Activated naive CD8-positive, alpha-beta T cell treated with anti-CD3 and anti-CD28 coated beads, Interleukin-2, amount 50 U/mL, for 24 hours (primary cell): ENCODE measurements around the gene GPD1.
"Not testable (repeated sequence)": the region's sequence is repeated elsewhere in the genome, so short reads cannot be mapped to it uniquely, and the experiment has no call there.

Experiments
- ATAC-seq: fragments of 150-1000 bp; cut with Tn5 transposase; one replicate; pipeline ENCODE4 v1.10.0; 2021
- DNase-seq: peaks from one replicate; pipeline ENCODE4 v3.0.0; 2021
- H3K27ac Mint-ChIP-seq: one replicate; pipeline ENCODE4 v1.8.0; 2021; ENCODE audit warnings: mild to moderate bottlenecking, mixed read lengths
- H3K27me3 Mint-ChIP-seq: one replicate; pipeline ENCODE4 v1.8.0; 2021; ENCODE audit warnings: mixed read lengths
- H3K36me3 Mint-ChIP-seq: one replicate; pipeline ENCODE4 v1.8.0; 2021; ENCODE audit warnings: low read depth, mixed read lengths
- H3K4me1 Mint-ChIP-seq: one replicate; pipeline ENCODE4 v1.8.0; 2021; ENCODE audit warnings: mixed read lengths
- H3K4me3 Mint-ChIP-seq: one replicate; pipeline ENCODE4 v1.8.0; 2021; ENCODE audit warnings: mild to moderate bottlenecking, moderate library complexity, mixed read lengths
- H3K9me3 Mint-ChIP-seq: one replicate; pipeline ENCODE4 v1.8.0; 2021; ENCODE audit warnings: mixed read lengths

The GPD1 gene

GRCh38 chr12:50112456-50113218 lies 8.8 kb downstream of the GPD1 start:
- no peak for ATAC-seq
- Mint-ChIP-seq H3K9me3 (no peaks in the 10 kb centered on the region), H3K4me1 (peaks cover 55% of the 10 kb centered on the region), H3K27ac (peak overlapping the region; percentile 99), H3K36me3 (peaks cover 23% of the 10 kb centered on the region), H3K4me3 (peak overlapping the region; percentile 100), H3K27me3 (no peaks in the 10 kb centered on the region)
- DNase-seq: no peak

GRCh38 chr12:50117057-50117622 lies 13.3 kb downstream of the GPD1 start:
- H3K27ac Mint-ChIP-seq: peak overlapping the region; percentile 59
- H3K36me3 Mint-ChIP-seq: peaks cover 30% of the 10 kb centered on the region
- no peak for DNase-seq
- H3K9me3 Mint-ChIP-seq: no peaks in the 10 kb centered on the region
- peaks cover 36% of the 10 kb centered on the region for H3K4me1 Mint-ChIP-seq
- no peak overlapping the region for H3K4me3 Mint-ChIP-seq
- no peak for ATAC-seq
- no peaks in the 10 kb centered on the region for H3K27me3 Mint-ChIP-seq

- DNase-seq (no peak), ATAC-seq (no peak)
- Mint-ChIP-seq H3K4me3 (no peak overlapping the region), H3K9me3 (no peaks in the 10 kb centered on the region), H3K4me1 (peaks cover 23% of the 10 kb centered on the region), H3K36me3 (peaks cover 31% of the 10 kb centered on the region), H3K27me3 (no peaks in the 10 kb centered on the region), H3K27ac (no peak overlapping the region)
Measured at GRCh38 chr12:50119387-50119786, 15.6 kb downstream of the GPD1 start.

- DNase-seq (no peak), ATAC-seq (no peak)
- H3K27me3 Mint-ChIP-seq: no peaks in the 10 kb centered on the region
- H3K27ac Mint-ChIP-seq: no peak overlapping the region
- peaks cover 25% of the 10 kb centered on the region for H3K4me1 Mint-ChIP-seq
- H3K36me3 Mint-ChIP-seq: peaks cover 30% of the 10 kb centered on the region
- H3K4me3 Mint-ChIP-seq: no peak overlapping the region
- H3K9me3 Mint-ChIP-seq: no peaks in the 10 kb centered on the region
Measured at GRCh38 chr12:50120521-50120920, 16.7 kb downstream of the GPD1 start.

GRCh38 chr12:50120953-50121352 lies 17.1 kb downstream of the GPD1 start:
- H3K4me3 Mint-ChIP-seq: no peak overlapping the region
- no peak overlapping the region for H3K27ac Mint-ChIP-seq
- no peaks in the 10 kb centered on the region for H3K27me3 Mint-ChIP-seq
- ATAC-seq: no peak
- no peak for DNase-seq
- H3K9me3 Mint-ChIP-seq: no peaks in the 10 kb centered on the region
- peaks cover 25% of the 10 kb centered on the region for H3K36me3 Mint-ChIP-seq
- H3K4me1 Mint-ChIP-seq: peaks cover 24% of the 10 kb centered on the region

DNA sequence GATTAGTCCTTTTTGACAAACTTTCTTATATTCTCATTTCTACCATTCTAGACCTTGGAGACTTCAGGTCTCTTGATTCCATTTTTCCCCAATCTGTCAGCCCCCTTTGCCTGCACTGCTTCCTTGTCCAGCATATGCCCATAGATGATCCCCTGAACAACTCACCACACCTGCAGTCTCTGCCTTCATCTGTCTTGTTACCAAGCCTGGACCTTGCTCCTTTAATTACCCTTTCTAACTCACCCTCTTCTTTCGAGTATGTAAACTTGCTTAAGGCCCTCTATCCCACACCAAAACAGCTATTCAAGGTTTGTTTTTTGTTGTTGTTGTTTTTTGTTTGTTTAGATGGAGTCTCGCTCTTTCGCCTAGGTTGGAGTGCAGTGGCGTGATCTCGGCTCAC lies 17.8 kb downstream of the GPD1 start:
- ATAC-seq (no peak), DNase-seq (no peak)
- Mint-ChIP-seq H3K27ac (no peak overlapping the region), H3K4me3 (no peak overlapping the region), H3K9me3 (no peaks in the 10 kb centered on the region), H3K36me3 (peaks cover 20% of the 10 kb centered on the region), H3K4me1 (peaks cover 17% of the 10 kb centered on the region), H3K27me3 (no peaks in the 10 kb centered on the region)

DNA sequence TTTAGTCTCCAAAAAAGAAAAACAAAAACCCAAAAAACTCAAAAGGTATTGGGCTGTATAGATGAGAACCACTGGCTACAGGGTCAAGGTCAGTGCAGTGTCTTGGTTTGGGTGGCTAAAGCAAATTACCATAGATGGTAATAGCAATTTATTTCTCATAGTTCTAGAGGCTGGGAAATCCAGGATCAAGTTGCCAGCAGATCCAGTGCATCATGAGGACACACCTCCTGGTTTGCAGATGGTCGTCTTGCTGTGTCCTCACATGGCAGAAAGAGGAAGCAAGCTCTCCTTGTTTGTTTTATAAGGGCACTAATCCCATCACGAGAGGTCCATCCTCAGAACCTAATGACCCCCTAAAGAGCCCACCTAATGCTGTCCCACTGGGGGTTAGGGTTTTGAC lies 19.4 kb downstream of the GPD1 start:
- DNase-seq (no peak), ATAC-seq (no peak)
- no peaks in the 10 kb centered on the region for H3K27me3 Mint-ChIP-seq
- no peak overlapping the region for H3K27ac Mint-ChIP-seq
- peaks cover 20% of the 10 kb centered on the region for H3K36me3 Mint-ChIP-seq
- no peaks in the 10 kb centered on the region for H3K9me3 Mint-ChIP-seq
- no peak overlapping the region for H3K4me3 Mint-ChIP-seq
- peaks cover 14% of the 10 kb centered on the region for H3K4me1 Mint-ChIP-seq

DNA sequence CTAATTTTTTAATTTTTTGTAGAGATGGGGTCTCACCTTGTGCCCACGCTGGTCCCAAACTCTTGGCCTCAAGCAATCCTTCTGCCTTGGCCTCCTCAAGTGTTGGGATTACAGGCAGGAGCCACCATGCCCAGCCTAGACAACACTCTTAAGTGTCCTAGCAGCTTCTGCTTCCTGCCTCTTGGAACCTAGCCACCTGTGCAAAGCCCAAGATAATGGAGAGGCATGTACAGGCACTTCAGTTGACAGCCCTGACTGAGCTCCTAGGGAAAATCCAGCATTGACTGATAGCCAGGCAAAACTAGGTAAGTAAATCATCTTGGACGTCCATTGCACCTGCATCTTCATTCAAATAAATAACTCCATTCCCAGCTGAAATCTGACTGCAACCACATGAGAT lies 23.7 kb downstream of the GPD1 start:
- Mint-ChIP-seq H3K4me3 (no peak overlapping the region), H3K27ac (no peak overlapping the region), H3K27me3 (no peaks in the 10 kb centered on the region), H3K36me3 (peaks cover 42% of the 10 kb centered on the region), H3K4me1 (peaks cover 15% of the 10 kb centered on the region), H3K9me3 (no peaks in the 10 kb centered on the region)
- ATAC-seq (no peak), DNase-seq (no peak)

DNA sequence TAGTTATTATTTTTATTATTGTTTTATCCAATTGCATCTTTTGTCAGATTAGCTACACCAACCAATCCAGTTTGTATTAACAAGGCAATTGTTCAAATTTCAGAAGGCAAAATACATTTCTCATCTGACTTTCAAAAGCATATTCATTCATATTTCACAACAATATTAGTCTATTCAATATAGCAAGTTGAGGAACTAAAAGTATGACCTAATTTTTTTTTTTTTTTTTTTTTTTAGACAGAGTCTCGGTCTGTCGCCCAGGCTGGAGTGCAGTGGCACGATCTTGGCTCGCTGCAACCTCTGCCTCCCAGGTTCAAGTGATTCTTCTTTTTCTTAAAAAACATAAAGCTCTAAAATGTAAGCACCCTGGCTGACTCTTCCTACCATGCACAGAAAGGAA lies 25.5 kb downstream of the GPD1 start:
- Mint-ChIP-seq H3K27me3 (no peaks in the 10 kb centered on the region), H3K9me3 (no peaks in the 10 kb centered on the region), H3K36me3 (peaks cover 50% of the 10 kb centered on the region), H3K27ac (no peak overlapping the region), H3K4me1 (peaks cover 19% of the 10 kb centered on the region), H3K4me3 (no peak overlapping the region)
- ATAC-seq (no peak), DNase-seq (no peak)

DNA sequence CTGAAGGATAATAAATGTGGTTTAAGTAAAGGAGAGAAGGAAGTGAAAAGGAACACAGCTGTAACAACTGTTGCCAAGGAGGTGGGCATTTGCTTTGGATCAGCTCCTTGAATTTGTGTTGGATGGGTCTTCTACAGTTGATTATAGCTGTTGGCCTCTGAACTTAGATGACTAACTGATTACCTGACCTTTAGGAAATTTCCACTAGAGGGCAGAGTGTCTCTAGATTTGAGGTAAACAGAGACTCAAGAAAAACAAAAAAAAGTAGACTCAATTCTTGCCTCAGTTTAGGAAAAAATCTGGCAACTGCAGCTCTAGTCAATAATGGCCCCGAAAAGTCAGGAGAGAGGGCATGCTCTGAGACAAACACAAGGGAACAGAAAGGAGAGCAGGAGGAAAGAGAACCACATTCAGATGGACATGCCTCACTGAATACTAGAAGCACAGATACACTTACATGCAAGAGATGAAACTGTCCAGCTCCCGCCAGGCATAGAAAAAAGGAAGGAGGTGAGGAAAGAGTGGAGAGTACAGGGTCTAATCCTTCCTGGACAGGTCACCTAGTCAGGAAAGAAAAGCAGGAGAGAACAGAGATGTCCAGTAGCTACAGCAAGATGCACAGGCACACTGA lies 28.8 kb downstream of the GPD1 start:
- Mint-ChIP-seq H3K27me3 (no peaks in the 10 kb centered on the region), H3K4me1 (peaks cover 8% of the 10 kb centered on the region), H3K4me3 (no peak overlapping the region), H3K36me3 (peaks cover 62% of the 10 kb centered on the region), H3K9me3 (no peaks in the 10 kb centered on the region), H3K27ac (peak overlapping the region; percentile 64)
- ATAC-seq (no peak), DNase-seq (no peak)

- no peak for DNase-seq
- peaks cover 28% of the 10 kb centered on the region for H3K36me3 Mint-ChIP-seq
- no peak for ATAC-seq
- H3K4me1 Mint-ChIP-seq: peaks cover 2% of the 10 kb centered on the region
- no peaks in the 10 kb centered on the region for H3K27me3 Mint-ChIP-seq
- no peak overlapping the region for H3K27ac Mint-ChIP-seq
- no peaks in the 10 kb centered on the region for H3K9me3 Mint-ChIP-seq
- no peak overlapping the region for H3K4me3 Mint-ChIP-seq
Measured at GRCh38 chr12:50142993-50143392, 39.2 kb downstream of the GPD1 start.

DNA sequence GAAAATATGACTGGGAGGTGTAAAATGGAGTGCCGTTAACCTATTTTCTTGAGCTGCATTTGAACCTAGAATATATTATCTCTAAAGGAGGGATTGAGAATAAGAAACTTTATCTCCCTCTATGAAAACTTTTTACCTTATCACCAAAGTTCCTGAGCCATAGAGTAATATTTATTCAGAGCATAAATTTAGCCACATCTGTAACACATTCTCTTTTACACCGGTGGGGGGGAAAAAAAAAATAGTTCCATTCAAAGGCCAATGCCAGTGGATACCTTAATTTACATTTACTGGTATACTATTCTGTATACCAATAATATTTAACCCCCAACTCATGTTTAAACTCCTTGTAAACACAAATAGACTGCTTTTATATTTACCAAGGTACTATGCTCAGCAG lies 41.6 kb downstream of the GPD1 start:
- H3K9me3 Mint-ChIP-seq: no peaks in the 10 kb centered on the region
- H3K4me1 Mint-ChIP-seq: peaks cover 13% of the 10 kb centered on the region
- no peak for DNase-seq
- ATAC-seq: no peak
- no peak overlapping the region for H3K4me3 Mint-ChIP-seq
- H3K36me3 Mint-ChIP-seq: peaks cover 21% of the 10 kb centered on the region
- no peak overlapping the region for H3K27ac Mint-ChIP-seq
- no peaks in the 10 kb centered on the region for H3K27me3 Mint-ChIP-seq

DNA sequence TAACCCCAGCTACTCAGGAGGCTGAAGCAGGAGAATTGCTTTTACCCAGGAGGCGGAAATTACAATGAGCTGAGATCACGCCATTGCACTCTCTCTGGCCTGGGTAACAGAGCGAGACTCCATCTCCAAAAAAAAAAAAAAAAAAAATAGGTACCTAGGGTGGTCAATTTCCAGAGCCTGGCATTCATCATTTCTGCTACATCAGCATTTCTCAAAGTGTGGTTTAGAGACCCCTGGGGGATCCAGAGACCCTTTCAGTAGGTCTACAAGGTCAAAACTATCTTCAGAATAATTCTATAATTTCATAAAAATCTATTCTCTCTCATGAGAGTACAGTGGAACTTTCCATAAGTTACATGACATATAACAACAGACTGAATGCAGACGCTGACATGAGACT lies 43.5 kb downstream of the GPD1 start:
- Mint-ChIP-seq H3K4me3 (no peak overlapping the region), H3K9me3 (no peaks in the 10 kb centered on the region), H3K27me3 (no peaks in the 10 kb centered on the region), H3K36me3 (peaks cover 12% of the 10 kb centered on the region), H3K4me1 (peaks cover 25% of the 10 kb centered on the region), H3K27ac (no peak overlapping the region)
- ATAC-seq: no peak
- no peak for DNase-seq

GRCh38 chr12:50148011-50148410 lies 44.2 kb downstream of the GPD1 start:
- H3K9me3 Mint-ChIP-seq, H3K27ac Mint-ChIP-seq, H3K36me3 Mint-ChIP-seq, H3K27me3 Mint-ChIP-seq, ATAC-seq, H3K4me3 Mint-ChIP-seq, DNase-seq: not testable (repeated sequence)
- peaks cover 25% of the 10 kb centered on the region for H3K4me1 Mint-ChIP-seq

- DNase-seq (no peak), ATAC-seq (peak; percentile 43)
- no peaks in the 10 kb centered on the region for H3K27me3 Mint-ChIP-seq
- H3K4me1 Mint-ChIP-seq: peaks cover 25% of the 10 kb centered on the region
- H3K4me3 Mint-ChIP-seq: no peak overlapping the region
- H3K27ac Mint-ChIP-seq: peak overlapping the region; percentile 18
- no peaks in the 10 kb centered on the region for H3K9me3 Mint-ChIP-seq
- no peaks in the 10 kb centered on the region for H3K36me3 Mint-ChIP-seq
Measured at GRCh38 chr12:50149311-50149710, 45.5 kb downstream of the GPD1 start.
